Smooth muscle cell (in vitro differentiated cells): ENCODE results near the gene PEX14. TPM values are rescaled to one million over a fixed set of nuclear protein-coding genes. Genes with fewer than 3 reads are reported as not detected.

Experiments
- DNase-seq: peaks from one replicate; lab custom pipeline; 2025; ENCODE audit not compliant: unreplicated experiment; lab: John Stamatoyannopoulos, UW
- H2AFZ ChIP-seq: fragments of 200-600 bp; sonication (generic); 2 replicates; pipeline ENCODE4 v1.6.0; 2016; ENCODE audit warnings: antibody characterized with exemption, low read depth, mild to moderate bottlenecking
- H3F3A ChIP-seq: fragments of 200-600 bp; sonication (generic); 2 replicates; pipeline ENCODE4 v1.6.0; 2017; ENCODE audit warnings: antibody characterized with exemption, low read depth
- H3K27ac ChIP-seq: fragments of 200-600 bp; sonication (generic); 2 replicates; pipeline ENCODE4 v1.5.1; 2016; ENCODE audit warnings: low read depth, mild to moderate bottlenecking
- H3K27me3 ChIP-seq: fragments of 200-600 bp; sonication (generic); 2 replicates; pipeline ENCODE4 v1.6.1; 2016; ENCODE audit warnings: low read depth, mild to moderate bottlenecking
- H3K36me3 ChIP-seq: fragments of 200-600 bp; sonication (generic); 2 replicates; pipeline ENCODE4 v1.5.1; 2016; ENCODE audit warnings: low read depth
- H3K4me1 ChIP-seq: fragments of 200-600 bp; sonication (generic); 2 replicates; pipeline ENCODE4 v1.5.1; 2016; ENCODE audit warnings: low read depth
- H3K4me2 ChIP-seq: fragments of 200-600 bp; sonication (generic); 2 replicates; pipeline ENCODE4 v1.6.0; 2016; ENCODE audit warnings: mild to moderate bottlenecking
- H3K4me3 ChIP-seq: fragments of 200-600 bp; sonication (generic); 2 replicates; pipeline ENCODE4 v1.5.1; 2016; ENCODE audit warnings: mild to moderate bottlenecking
- H3K79me2 ChIP-seq: fragments of 200-600 bp; sonication (generic); 2 replicates; pipeline ENCODE4 v1.6.0; 2016; ENCODE audit warnings: low read depth, mild to moderate bottlenecking
- H3K9ac ChIP-seq: fragments of 200-600 bp; sonication (generic); 2 replicates; pipeline ENCODE4 v1.6.0; 2016; ENCODE audit warnings: low read depth
- H3K9me3 ChIP-seq: fragments of 200-600 bp; sonication (generic); replicated peaks from 2 replicates; pipeline ENCODE4 v1.5.1; 2016; ENCODE audit warnings: low read depth
- H4K20me1 ChIP-seq: fragments of 200-600 bp; sonication (generic); 2 replicates; pipeline ENCODE4 v1.6.0; 2016; ENCODE audit warnings: low read depth
- WGBS: methylation state at CpG from one replicate; pipeline ENCODE4 v1.1.7; 2016; ENCODE audit warnings: low lambda C conversion rate; 5-methylcytosine and 5-hydroxymethylcytosine counted together
- polyA plus RNA-seq: library from polyadenylated mRNA; unstranded; fragments of >200 nt; fragmentation: Nextera tagmentation; extraction: Ambion mirVana; gene quantifications from 2 replicates; pipeline ENCODE4 v1.2.1, GENCODE V29; 2016
- total RNA-seq: library from RNA; depleted of rRNA; stranded (reverse); fragments of >200 nt; gene quantifications from 2 replicates; pipeline ENCODE4 v1.2.3, GENCODE V29; 2014
- TF ChIP-seq, protein P1 (sequence below): fragments of 200-600 bp; sonication (generic); IDR thresholded peaks from 2 replicates; pipeline ENCODE4 v1.5.1; 2017; ENCODE audit warnings: borderline replicate concordance, mild to moderate bottlenecking, antibody characterized with exemption; ENCODE audit not compliant: insufficient read depth, poor library complexity, severe bottlenecking

PEX14 gene
- total and polyA plus RNA-seq, 2 experiments from 2014 or later = 14.2 to 15.2 TPM

- 92% methylated on average over 31 of the region's 32 CpGs for WGBS
- no peaks in the 10 kb centered on the region for H4K20me1 ChIP-seq
- H3K9ac ChIP-seq = no peak overlapping the region
- H3K4me3 ChIP-seq = no peak overlapping the region
- no peak overlapping the region for H2AFZ ChIP-seq
- H3K4me1 ChIP-seq = peaks cover 4% of the 10 kb centered on the region
- H3K27me3 ChIP-seq = peaks cover 2% of the 10 kb centered on the region
- no peaks in the 10 kb centered on the region for H3K36me3 ChIP-seq
- no peak for DNase-seq
- H3K9me3 ChIP-seq = no peaks in the 10 kb centered on the region
- no peak overlapping the region for H3K27ac ChIP-seq
- TF ChIP-seq, protein P1, sequence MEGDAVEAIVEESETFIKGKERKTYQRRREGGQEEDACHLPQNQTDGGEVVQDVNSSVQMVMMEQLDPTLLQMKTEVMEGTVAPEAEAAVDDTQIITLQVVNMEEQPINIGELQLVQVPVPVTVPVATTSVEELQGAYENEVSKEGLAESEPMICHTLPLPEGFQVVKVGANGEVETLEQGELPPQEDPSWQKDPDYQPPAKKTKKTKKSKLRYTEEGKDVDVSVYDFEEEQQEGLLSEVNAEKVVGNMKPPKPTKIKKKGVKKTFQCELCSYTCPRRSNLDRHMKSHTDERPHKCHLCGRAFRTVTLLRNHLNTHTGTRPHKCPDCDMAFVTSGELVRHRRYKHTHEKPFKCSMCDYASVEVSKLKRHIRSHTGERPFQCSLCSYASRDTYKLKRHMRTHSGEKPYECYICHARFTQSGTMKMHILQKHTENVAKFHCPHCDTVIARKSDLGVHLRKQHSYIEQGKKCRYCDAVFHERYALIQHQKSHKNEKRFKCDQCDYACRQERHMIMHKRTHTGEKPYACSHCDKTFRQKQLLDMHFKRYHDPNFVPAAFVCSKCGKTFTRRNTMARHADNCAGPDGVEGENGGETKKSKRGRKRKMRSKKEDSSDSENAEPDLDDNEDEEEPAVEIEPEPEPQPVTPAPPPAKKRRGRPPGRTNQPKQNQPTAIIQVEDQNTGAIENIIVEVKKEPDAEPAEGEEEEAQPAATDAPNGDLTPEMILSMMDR = no peak
- H3F3A ChIP-seq = no peaks in the 10 kb centered on the region
- H3K79me2 ChIP-seq = no peaks in the 10 kb centered on the region
- H3K4me2 ChIP-seq = no peak overlapping the region
These were observed 169.8 kb downstream of the PEX14 start for GRCh38 chr1:10644307-10645128.

DNA sequence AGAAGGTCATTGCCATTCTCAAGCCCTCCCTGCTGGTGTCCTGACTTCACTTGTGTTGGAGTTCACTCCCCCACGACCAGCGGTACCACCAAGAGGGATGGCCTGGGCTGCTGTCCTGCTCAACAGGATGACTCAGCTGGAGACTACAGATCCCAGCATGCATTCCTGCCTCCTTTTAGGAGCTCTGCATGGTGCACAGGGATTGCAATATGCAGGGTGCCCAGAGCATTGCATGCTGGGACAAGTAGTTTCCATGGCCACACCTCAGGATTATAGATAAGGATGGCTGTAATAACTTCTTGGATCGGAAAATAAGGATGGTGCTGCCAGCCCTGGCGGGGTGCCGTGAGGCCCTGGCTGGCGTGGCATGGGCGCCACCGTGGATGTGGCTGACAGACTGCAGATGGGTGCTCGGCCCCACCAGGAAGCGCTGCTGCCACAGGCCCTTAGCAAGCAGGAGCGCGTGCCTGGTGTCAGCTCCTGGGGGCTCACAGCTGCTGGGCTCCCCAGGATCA, 171.7 kb downstream of the PEX14 start:
- Histone ChIP-seq H4K20me1 (no peaks in the 10 kb centered on the region), H3K27me3 (no peaks in the 10 kb centered on the region), H3K9me3 (no peaks in the 10 kb centered on the region), H3K4me1 (peaks cover 20% of the 10 kb centered on the region), H3F3A (no peaks in the 10 kb centered on the region), H3K9ac (no peak overlapping the region), H3K4me3 (no peak overlapping the region), H2AFZ (no peak overlapping the region), H3K36me3 (no peaks in the 10 kb centered on the region), H3K79me2 (no peaks in the 10 kb centered on the region), H3K27ac (no peak overlapping the region), H3K4me2 (no peak overlapping the region)
- TF ChIP-seq, protein P1 = no peak
- DNase-seq = no peak
- 93% methylated on average over 12 of the region's 12 CpGs for WGBS

DNA sequence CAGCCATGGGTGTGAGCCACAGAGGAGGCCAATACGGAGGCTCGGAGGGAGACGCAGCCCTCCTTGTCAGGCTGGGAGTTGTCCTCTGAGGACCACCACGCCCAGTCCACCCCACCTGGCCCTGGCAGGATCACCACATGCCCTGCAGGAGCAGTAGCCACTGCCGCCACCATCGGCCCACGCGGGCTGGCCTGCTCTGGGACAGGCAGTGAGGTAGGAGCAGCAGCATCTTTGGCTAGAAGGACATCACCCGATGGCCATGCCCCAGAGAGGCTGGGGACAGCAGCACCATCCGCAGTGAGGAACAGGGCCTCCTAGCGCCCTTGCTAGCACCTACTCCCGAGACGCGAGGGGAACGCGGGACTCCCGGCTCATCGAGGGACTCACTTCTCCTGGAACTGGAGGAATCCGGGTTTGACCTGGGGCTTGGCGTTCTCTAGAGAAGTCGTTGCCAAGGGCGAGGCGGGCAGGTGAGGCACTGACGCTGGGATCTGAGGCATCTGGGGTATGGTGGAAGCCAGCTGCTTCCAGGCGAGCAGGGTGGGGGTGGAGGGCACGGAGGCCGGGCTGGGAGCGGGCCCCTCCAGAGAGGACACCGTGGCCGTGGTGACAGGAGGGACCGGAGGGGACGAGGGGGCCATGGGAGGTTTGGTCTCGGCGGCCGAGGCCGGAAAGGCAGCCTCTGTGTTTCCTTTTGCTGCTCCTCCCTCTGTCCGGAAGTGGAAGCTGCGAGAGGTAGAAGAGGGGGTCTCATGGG, 172.8 kb downstream of the PEX14 start:
- TF ChIP-seq, protein P1 = no peak
- no peak overlapping the region for H3K9ac ChIP-seq
- H2AFZ ChIP-seq = no peak overlapping the region
- no peaks in the 10 kb centered on the region for H3K9me3 ChIP-seq
- DNase-seq = no peak
- H4K20me1 ChIP-seq = no peaks in the 10 kb centered on the region
- H3K4me2 ChIP-seq = no peak overlapping the region
- no peaks in the 10 kb centered on the region for H3F3A ChIP-seq
- no peaks in the 10 kb centered on the region for H3K79me2 ChIP-seq
- H3K4me3 ChIP-seq = no peak overlapping the region
- H3K27me3 ChIP-seq = no peaks in the 10 kb centered on the region
- no peaks in the 10 kb centered on the region for H3K36me3 ChIP-seq
- H3K27ac ChIP-seq = no peak overlapping the region
- peaks cover 26% of the 10 kb centered on the region for H3K4me1 ChIP-seq
- WGBS = 96% methylated on average over 25 of the region's 38 CpGs
